Choroid plexus epithelial cell (primary cell): ENCODE measurements around the gene EPHB2.
"Not testable (repeated sequence)": the region's sequence is repeated elsewhere in the genome, so short reads cannot be mapped to it uniquely, and the experiment has no call there.

ENCODE experiments used
- DNase-seq: peaks from one replicate; pipeline ENCODE4 v3.0.0-alpha.2; 2010; ENCODE audit warnings: low read depth
- H3K4me3 ChIP-seq: 2 replicates; pipeline ENCODE4 v1.5.1; 2011; ENCODE audit warnings: low read depth, mild to moderate bottlenecking, control low read depth, low read length, moderate library complexity
- CTCF ChIP-seq: conservative IDR thresholded peaks from 2 replicates; pipeline ENCODE4 v1.5.1; 2011; ENCODE audit warnings: low read depth, mild to moderate bottlenecking, control low read depth, inconsistent platforms, low read length, moderate library complexity

Gene EPHB2

GRCh38 chr1:22710701-22711049, at the start of gene EPHB2:
EPHB2 (plus strand) TSS chr1:22710839; CDS start chr1:22710983, 144 bp downstream.
- H3K4me3 ChIP-seq = peak within 1 kb of the TSS; percentile 57
- no peak for DNase-seq
- TF ChIP-seq CTCF = no peak

- no peak overlapping the region for H3K4me3 ChIP-seq
- DNase-seq = no peak
- TF ChIP-seq CTCF = no peak
Measured at GRCh38 chr1:22661880-22662279, 48.8 kb upstream of the EPHB2 start.

- peak; percentile 23 for DNase-seq
- no peak overlapping the region for H3K4me3 ChIP-seq
- no peak for TF ChIP-seq CTCF
Measured at GRCh38 chr1:22662318-22662717, 48.3 kb upstream of the EPHB2 start.

- no peak for TF ChIP-seq CTCF
- no peak overlapping the region for H3K4me3 ChIP-seq
- DNase-seq = no peak
Measured at GRCh38 chr1:22662986-22663408, 47.6 kb upstream of the EPHB2 start.

- peak; percentile 82 for TF ChIP-seq CTCF
- no peak overlapping the region for H3K4me3 ChIP-seq
- DNase-seq = peak; percentile 65
Measured at GRCh38 chr1:22665752-22666151, 44.9 kb upstream of the EPHB2 start.

GRCh38 chr1:22666412-22666811, 44.2 kb upstream of the EPHB2 start:
- no peak overlapping the region for H3K4me3 ChIP-seq
- DNase-seq = no peak
- TF ChIP-seq CTCF = no peak

- not testable (repeated sequence) for H3K4me3 ChIP-seq, DNase-seq
Measured at GRCh38 chr1:22668840-22669239, 41.8 kb upstream of the EPHB2 start.
